Stimulated activated CD8-positive, alpha-beta memory T cell treated with anti-CD3 and anti-CD28 coated beads, Interleukin-4, amount 100 ng/mL, for 48 hours (primary cell): Measurements from ENCODE around the gene SLC1A3.

Experiments
- DNase-seq: peaks from one replicate; pipeline ENCODE4 v3.0.0-alpha.2; 2020

SLC1A3 gene

GRCh38 chr5:36600917-36601527, 5.4 kb upstream of the SLC1A3 start:
- DNase-seq: no peak

- DNase-seq: no peak
These were observed 3.6 kb upstream of the SLC1A3 start for GRCh38 chr5:36602704-36603321.

GRCh38 chr5:36605241-36605640, 1.2 kb upstream of the SLC1A3 start:
- DNase-seq: no peak

DNA sequence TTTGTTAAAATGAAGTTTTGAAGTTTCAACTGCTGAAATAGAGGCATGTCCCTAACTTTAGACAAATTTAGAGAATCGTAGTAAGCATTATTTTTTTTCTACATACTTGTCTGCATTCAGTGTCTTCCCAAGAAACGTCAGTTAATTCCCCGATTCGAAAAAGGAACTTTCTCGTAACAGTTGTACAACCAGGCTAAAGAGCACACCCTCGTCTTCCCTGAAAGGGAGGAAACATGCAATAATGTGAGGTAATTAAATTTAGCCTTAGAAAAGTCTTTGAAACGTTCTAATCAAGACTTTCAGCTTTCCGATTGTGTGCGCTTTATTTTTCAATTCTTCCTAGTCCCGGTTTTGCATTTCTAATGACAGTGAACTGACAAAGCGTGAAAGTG, 374 bp upstream of the SLC1A3 start:
- no peak for DNase-seq

DNA sequence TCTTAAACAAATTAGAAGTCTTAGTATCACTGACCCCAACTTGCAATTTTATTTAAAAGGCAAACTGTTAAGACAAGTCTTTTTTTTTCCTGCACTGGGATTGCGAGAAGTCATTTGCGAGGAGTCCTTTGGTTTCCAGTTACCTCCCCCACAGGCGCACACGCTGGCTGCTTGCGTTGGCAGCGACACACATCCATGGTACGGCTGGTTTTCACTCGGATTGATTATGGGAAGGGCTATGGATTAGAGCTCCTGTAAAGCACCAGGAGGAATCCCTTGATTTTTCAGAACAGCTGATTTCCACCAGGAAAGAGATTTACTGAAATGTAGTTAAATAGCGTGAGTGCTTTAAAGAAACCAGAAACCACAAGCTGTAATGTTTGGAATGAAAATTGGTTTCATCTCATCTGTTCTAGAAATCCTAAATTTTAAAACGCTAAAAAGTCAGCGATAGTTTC, 737 bp downstream of the SLC1A3 start:
- DNase-seq: no peak

DNA sequence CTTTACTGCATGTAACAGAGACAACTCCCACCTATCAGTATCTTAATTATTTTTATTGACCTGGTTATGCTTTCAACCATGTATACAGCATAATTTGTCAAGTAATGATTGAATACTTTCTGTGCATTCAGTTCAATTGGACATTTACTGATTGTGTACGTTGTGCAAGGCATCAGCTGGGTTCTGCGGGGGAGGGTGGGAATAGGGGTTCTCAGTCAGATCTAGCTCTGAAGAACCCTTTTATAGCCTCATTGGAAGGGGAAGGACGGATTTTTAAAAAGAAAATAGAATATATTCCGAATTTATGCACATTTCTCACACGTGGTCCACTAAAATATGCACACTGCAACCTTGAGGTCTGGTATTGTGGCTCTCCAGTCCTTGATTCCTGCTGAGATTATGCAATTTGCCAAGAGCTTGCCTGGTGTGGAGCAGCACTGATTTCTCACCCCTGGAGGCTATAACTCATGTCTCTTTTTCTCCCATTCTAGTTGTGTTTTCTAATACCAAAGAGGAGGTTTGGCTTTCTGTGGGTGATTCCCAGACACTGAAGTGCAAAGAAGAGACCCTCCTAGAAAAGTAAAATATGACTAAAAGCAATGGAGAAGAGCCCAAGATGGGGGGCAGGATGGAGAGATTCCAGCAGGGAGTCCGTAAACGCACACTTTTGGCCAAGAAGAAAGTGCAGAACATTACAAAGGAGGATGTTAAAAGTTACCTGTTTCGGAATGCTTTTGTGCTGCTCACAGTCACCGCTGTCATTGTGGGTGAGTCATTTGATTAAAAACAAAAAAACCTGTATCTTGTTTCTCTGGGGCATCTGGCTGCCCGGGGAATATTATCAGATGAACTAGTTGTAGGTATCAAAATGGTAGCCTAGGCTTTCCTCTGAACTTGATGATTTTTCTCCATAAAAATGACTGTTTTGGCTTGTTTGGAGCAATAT, 1.7 kb downstream of the SLC1A3 start:
- DNase-seq: no peak

DNA sequence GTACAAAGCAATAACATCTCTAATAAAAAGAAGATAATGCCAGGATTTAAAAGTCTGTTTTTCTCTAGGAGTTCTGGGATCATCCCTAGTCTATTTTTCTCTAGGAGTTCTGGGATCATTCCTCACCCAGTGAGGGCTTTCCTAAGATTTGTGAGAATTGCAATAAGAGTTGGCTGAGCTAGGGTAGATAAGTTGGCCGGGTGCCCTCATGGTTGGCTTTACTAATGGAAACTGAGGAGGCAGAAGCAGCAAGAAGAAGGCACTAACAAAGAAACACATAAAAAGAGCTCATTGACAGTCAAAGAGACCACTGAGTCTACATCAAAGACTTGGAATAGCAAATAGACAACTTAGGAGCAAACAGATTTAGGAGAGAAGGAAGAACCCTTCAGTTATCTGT, 4.2 kb downstream of the SLC1A3 start:
- DNase-seq: no peak

- DNase-seq: no peak
These were observed 5.3 kb downstream of the SLC1A3 start for GRCh38 chr5:36611520-36612274.

GRCh38 chr5:36613241-36613640, 6.8 kb downstream of the SLC1A3 start:
- no peak for DNase-seq

- DNase-seq: no peak
These were observed 7.6 kb downstream of the SLC1A3 start for GRCh38 chr5:36613771-36614656.

DNA sequence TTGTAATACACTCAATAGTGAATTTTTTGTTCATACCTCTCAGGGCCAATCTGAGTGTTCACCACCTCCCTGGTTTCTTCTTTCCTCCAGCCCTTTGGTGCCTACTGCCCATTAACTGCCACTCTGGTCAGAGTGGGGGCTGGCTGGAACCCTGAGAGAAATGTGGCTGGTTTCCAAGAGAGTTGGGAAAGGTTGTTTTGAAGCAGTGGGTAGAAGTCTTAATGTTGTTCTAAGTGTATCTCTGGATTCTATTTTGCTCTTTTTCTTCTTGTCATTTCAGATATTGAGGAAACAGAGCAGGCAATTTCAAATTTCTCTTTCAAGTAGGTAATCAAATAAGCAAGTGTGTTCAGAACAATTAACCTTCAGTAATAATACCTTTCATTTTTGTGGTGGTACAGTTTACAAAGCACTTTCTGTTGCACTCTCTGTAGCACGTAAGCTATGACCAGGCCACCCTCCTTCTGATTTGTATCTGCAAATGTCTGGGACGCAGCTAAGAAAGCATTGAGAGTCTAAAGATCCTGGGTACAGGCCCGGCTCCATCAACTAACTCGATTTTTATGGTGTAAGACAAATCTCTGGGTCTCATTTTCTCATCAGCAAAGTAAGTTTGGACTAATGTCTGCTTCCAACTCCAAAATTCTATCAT, 8.4 kb downstream of the SLC1A3 start:
- no peak for DNase-seq

GRCh38 chr5:36619012-36619635, 12.7 kb downstream of the SLC1A3 start:
- no peak for DNase-seq

GRCh38 chr5:36621985-36622384, 15.6 kb downstream of the SLC1A3 start:
- no peak for DNase-seq

DNA sequence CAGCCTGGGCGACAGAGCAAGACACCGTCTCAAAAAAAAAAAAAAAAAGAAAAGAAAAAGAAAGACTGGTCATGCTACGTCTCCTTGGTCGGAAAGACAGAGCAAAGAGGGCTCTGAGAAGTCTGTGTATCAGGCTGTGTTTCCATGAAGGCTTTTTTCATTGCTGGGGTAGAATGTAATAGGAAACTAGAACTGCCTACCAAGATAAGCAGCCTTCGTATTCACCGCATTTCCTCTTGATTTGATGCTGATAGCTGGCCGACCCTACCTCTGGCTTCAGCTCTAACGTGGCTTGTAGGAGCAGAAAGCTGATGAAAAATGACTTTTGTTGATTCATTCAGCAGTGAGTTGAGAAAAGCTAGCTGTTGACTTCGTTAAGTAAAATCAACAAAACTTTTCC, 17.4 kb downstream of the SLC1A3 start:
- DNase-seq: no peak

- DNase-seq: no peak
These were observed 17.9 kb downstream of the SLC1A3 start for GRCh38 chr5:36624277-36624676.

DNA sequence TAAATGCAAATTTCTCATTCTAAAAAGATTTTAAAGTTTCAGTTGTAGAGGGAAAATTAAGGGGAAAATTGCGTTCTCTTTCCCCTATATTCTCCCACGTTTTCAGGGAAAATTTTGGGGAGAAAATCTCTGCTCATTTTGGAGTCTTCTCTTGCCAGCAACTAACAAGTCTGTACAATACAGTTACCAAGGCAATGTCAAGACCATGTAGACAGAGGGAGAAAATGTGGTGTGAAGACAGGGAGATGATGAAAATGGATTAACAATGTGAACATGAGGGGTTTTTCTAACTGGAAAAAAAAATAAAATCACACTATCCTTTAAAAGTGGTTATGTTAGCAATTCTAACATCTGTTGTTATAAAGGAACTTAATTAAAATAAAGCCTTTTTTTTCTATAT, 22.3 kb downstream of the SLC1A3 start:
- no peak for DNase-seq

GRCh38 chr5:36629729-36630128, 23.3 kb downstream of the SLC1A3 start:
- no peak for DNase-seq

- DNase-seq: no peak
These were observed 24.1 kb downstream of the SLC1A3 start for GRCh38 chr5:36630201-36631145.

- DNase-seq: no peak
These were observed 24.7 kb downstream of the SLC1A3 start for GRCh38 chr5:36631154-36631553.
